Erythroblast (primary cell): ENCODE measurements around the gene POLD2.

ENCODE experiments used
- GATA1 ChIP-seq: IDR thresholded peaks from 2 replicates; pipeline ENCODE4 v1.6.1; 2011; ENCODE audit warnings: low read depth, mild to moderate bottlenecking, control low read depth, low read length, moderate library complexity
- POLR2A ChIP-seq: IDR thresholded peaks from 2 replicates; pipeline ENCODE4 v1.6.1; 2011; ENCODE audit warnings: mild to moderate bottlenecking, low read length

DNA sequence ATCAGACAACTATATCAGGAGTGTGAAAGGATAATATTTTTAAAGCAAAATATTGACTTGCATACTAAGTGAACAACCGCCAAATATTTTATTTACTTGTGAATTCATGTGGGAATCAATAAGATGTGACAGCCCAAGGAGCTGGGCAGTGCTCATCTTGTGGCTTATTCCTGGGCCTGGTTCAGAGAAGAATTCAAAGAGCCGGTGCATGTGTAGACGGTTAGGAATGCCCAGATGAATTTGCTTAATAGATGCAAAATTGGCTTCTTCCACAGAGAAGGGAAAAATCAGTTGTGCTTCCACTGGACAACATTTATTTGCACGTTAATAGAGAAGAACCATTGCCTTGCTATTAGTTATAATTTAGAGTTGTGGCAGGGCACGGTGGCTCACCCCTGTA lies 13.4 kb upstream of the POLD2 start:
- TF ChIP-seq POLR2A, result no peak
- TF ChIP-seq GATA1, result no peak
